ENCODE data around the gene EXOC1L.

EXOC1L gene

GRCh38 chr4:55884851-55885219 is 65.2 kb downstream of the EXOC1L start:
- no peak for DNase-seq
